GM12801 (cell line): ENCODE data around the gene ARID5B.

Experiments used
- CTCF ChIP-seq: IDR thresholded peaks from one replicate; pipeline ENCODE4 v1.5.1; 2011; ENCODE audit warnings: control low read depth; ENCODE audit not compliant: insufficient read length; ENCODE audit errors: extremely low read depth

Gene ARID5B

GRCh38 chr10:62093863-62094291, 192.4 kb downstream of the ARID5B start:
- TF ChIP-seq CTCF: no peak

GRCh38 chr10:62095181-62096122, 194.0 kb downstream of the ARID5B start:
- no peak for TF ChIP-seq CTCF

GRCh38 chr10:62096256-62096933, 194.9 kb downstream of the ARID5B start:
- no peak for TF ChIP-seq CTCF

GRCh38 chr10:62098278-62099121, 197.0 kb downstream of the ARID5B start:
- TF ChIP-seq CTCF: no peak

GRCh38 chr10:62099299-62099698, 197.8 kb downstream of the ARID5B start:
- TF ChIP-seq CTCF: no peak

- TF ChIP-seq CTCF: no peak
These were observed 202.4 kb downstream of the ARID5B start for GRCh38 chr10:62103857-62104256.
